GM23338 (cell line): Measurements from ENCODE around the gene SOS2. TPM values are rescaled to one million over a fixed set of nuclear protein-coding genes. Genes with fewer than 3 reads are reported as not detected.

Experiments used
- CTCF ChIP-seq, 2 experiments: fragments of 200-600 bp in 1 of 2; sonication (generic) in 1 of 2; conservative IDR thresholded peaks; 2 replicates each; pipeline versions ENCODE4 v1.5.1 to v1.6.1; 2016 to 2017; ENCODE audit warnings: antibody characterized with exemption in 2 of 2, low read depth in 2 of 2, mild to moderate bottlenecking in 2 of 2, moderate library complexity in 1 of 2
- ETS1 ChIP-seq: IDR thresholded peaks from 2 replicates; pipeline ENCODE4 v1.6.1; 2016; ENCODE audit warnings: antibody characterized with exemption
- EZH2phosphoT487 ChIP-seq: fragments of 200-600 bp; sonication (generic); IDR thresholded peaks from one replicate; pipeline ENCODE4 v1.8.1; 2018; ENCODE audit warnings: antibody characterized with exemption; ENCODE audit not compliant: unreplicated experiment
- JUNB ChIP-seq: IDR thresholded peaks from one replicate; pipeline ENCODE4 v1.6.1; 2016; ENCODE audit warnings: antibody characterized with exemption; ENCODE audit not compliant: unreplicated experiment
- NANOG ChIP-seq: IDR thresholded peaks from 2 replicates; pipeline ENCODE4 v1.6.1; 2016; ENCODE audit warnings: antibody characterized with exemption, borderline replicate concordance
- ZNF114 ChIP-seq: fragments of 250-450 bp; sonication (Bioruptor Pico); IDR thresholded peaks from 2 replicates; pipeline ENCODE4 v1.5.0; 2020; ENCODE audit warnings: mild to moderate bottlenecking, moderate library complexity
- ZNF331 ChIP-seq: fragments of 250-450 bp; sonication (Bioruptor Pico); IDR thresholded peaks from 2 replicates; pipeline ENCODE4 v1.5.0; 2020; ENCODE audit warnings: low read depth, mild to moderate bottlenecking, moderate library complexity
- ZNF462 ChIP-seq: fragments of 250-450 bp; sonication (Bioruptor Pico); IDR thresholded peaks from 2 replicates; pipeline ENCODE4 v1.5.0; 2020; ENCODE audit warnings: mild to moderate bottlenecking, moderate library complexity
- polyA plus RNA-seq: library from polyadenylated mRNA; unstranded; fragments of >200 nt; fragmentation: Nextera tagmentation; extraction: Ambion mirVana; gene quantifications from 2 replicates; pipeline ENCODE4 v1.2.1, GENCODE V29; 2016
- total RNA-seq: library from RNA; depleted of rRNA; stranded (reverse); fragments of >200 nt; shearing (Covaris generic); gene quantifications from 2 replicates; pipeline ENCODE4 v1.2.3, GENCODE V29; 2014

Gene SOS2
- total and polyA plus RNA-seq, 2 experiments from 2014 or later, result 3.5 to 11.4 TPM

- TF ChIP-seq ZNF462 (CRISPR knock-in tag), result no peak
- no peak for TF ChIP-seq JUNB
- no peak for TF ChIP-seq NANOG
- no peak for TF ChIP-seq ZNF331
- TF ChIP-seq CTCF (conservative IDR thresholded peaks at IDR 0.05; ENCODE audit: low read depth in 2 of 2), result no peak
- TF ChIP-seq ETS1, result no peak
- TF ChIP-seq ZNF114 (CRISPR knock-in tag), result no peak
- no peak for TF ChIP-seq EZH2phosphoT487
These were observed 125.2 kb downstream of the SOS2 start (continued) for GRCh38 chr14:50106178-50106577.
